ENCODE measurements around the gene MUL1.

The MUL1 gene

GRCh38 chr1:20496241-20496661 is 11.7 kb downstream of the MUL1 start:
- no peak for TF ChIP-seq CTCF (IDR thresholded peaks at IDR 0.05; ENCODE audit: low read depth, low read length)
- Histone ChIP-seq H3K4me3 (ENCODE audit: low read depth, low read length) (no peak overlapping the region), H3K4me1 (no peaks in the 10 kb centered on the region), H3K9me3 (no peaks in the 10 kb centered on the region), H3K27me3 (no peaks in the 10 kb centered on the region), H3K36me3 (no peaks in the 10 kb centered on the region; the same call in 1 of the 2 replicates)
- no peak for DNase-seq

- TF ChIP-seq CTCF (IDR thresholded peaks at IDR 0.05; ENCODE audit: low read depth, low read length) = no peak
- no peak for DNase-seq
- H3K27me3 ChIP-seq = no peaks in the 10 kb centered on the region
These were observed 12.3 kb downstream of the MUL1 start for GRCh38 chr1:20495661-20496060.

GRCh38 chr1:20494609-20495311 is 13.2 kb downstream of the MUL1 start:
- no peak for DNase-seq
- no peaks in the 10 kb centered on the region for H3K27me3 ChIP-seq
- no peaks in the 10 kb centered on the region for H3K9me3 ChIP-seq
- no peak for TF ChIP-seq CTCF (IDR thresholded peaks at IDR 0.05; ENCODE audit: low read depth, low read length)
- no peaks in the 10 kb centered on the region for H3K36me3 ChIP-seq
- H3K4me1 ChIP-seq = no peaks in the 10 kb centered on the region
- H3K4me3 ChIP-seq (ENCODE audit: low read depth, low read length) = no peak overlapping the region

More at GRCh38 chr1:20495661-20496060, 12.3 kb downstream of the MUL1 start:
- Histone ChIP-seq H3K4me1 (no peaks in the 10 kb centered on the region), H3K4me3 (ENCODE audit: low read depth, low read length) (no peak overlapping the region), H3K9me3 (no peaks in the 10 kb centered on the region), H3K36me3 (no peaks in the 10 kb centered on the region; the same call in 1 of the 2 replicates)

- Histone ChIP-seq H3K27me3 (no peaks in the 10 kb centered on the region), H3K4me1 (no peaks in the 10 kb centered on the region), H3K4me3 (ENCODE audit: low read depth, low read length) (peak overlapping the region; percentile 34), H3K9me3 (no peaks in the 10 kb centered on the region), H3K36me3 (no peaks in the 10 kb centered on the region)
- peak; percentile 69 for DNase-seq
- TF ChIP-seq CTCF (IDR thresholded peaks at IDR 0.05; ENCODE audit: low read depth, low read length) = peak; percentile 85
These were observed 13.9 kb downstream of the MUL1 start for GRCh38 chr1:20493839-20494608.

- DNase-seq = no peak
- TF ChIP-seq CTCF (IDR thresholded peaks at IDR 0.05; ENCODE audit: low read depth, low read length) = no peak
- H3K4me1 ChIP-seq = no peaks in the 10 kb centered on the region
- no peaks in the 10 kb centered on the region for H3K27me3 ChIP-seq
- no peaks in the 10 kb centered on the region for H3K9me3 ChIP-seq
- no peak overlapping the region for H3K4me3 ChIP-seq (ENCODE audit: low read depth, low read length)
- no peaks in the 10 kb centered on the region for H3K36me3 ChIP-seq
These were observed 14.6 kb downstream of the MUL1 start for GRCh38 chr1:20493309-20493708.

- Histone ChIP-seq H3K4me3 (ENCODE audit: low read depth, low read length) (no peak overlapping the region), H3K36me3 (no peaks in the 10 kb centered on the region), H3K9me3 (no peaks in the 10 kb centered on the region), H3K4me1 (no peaks in the 10 kb centered on the region), H3K27me3 (no peaks in the 10 kb centered on the region)
- no peak for TF ChIP-seq CTCF (IDR thresholded peaks at IDR 0.05; ENCODE audit: low read depth, low read length)
- DNase-seq = no peak
These were observed 15.2 kb downstream of the MUL1 start for GRCh38 chr1:20492751-20493150.

Data from BE2C (cell line).